Raji (cell line): ENCODE measurements around the gene CHRM5.

Experiments
- POLR2A ChIP-seq: IDR thresholded peaks from 2 replicates; pipeline ENCODE4 v1.6.1; 2011; ENCODE audit warnings: low read depth, low read length, control low read depth; ENCODE audit not compliant: insufficient read depth

CHRM5 gene, protein sequence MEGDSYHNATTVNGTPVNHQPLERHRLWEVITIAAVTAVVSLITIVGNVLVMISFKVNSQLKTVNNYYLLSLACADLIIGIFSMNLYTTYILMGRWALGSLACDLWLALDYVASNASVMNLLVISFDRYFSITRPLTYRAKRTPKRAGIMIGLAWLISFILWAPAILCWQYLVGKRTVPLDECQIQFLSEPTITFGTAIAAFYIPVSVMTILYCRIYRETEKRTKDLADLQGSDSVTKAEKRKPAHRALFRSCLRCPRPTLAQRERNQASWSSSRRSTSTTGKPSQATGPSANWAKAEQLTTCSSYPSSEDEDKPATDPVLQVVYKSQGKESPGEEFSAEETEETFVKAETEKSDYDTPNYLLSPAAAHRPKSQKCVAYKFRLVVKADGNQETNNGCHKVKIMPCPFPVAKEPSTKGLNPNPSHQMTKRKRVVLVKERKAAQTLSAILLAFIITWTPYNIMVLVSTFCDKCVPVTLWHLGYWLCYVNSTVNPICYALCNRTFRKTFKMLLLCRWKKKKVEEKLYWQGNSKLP

DNA sequence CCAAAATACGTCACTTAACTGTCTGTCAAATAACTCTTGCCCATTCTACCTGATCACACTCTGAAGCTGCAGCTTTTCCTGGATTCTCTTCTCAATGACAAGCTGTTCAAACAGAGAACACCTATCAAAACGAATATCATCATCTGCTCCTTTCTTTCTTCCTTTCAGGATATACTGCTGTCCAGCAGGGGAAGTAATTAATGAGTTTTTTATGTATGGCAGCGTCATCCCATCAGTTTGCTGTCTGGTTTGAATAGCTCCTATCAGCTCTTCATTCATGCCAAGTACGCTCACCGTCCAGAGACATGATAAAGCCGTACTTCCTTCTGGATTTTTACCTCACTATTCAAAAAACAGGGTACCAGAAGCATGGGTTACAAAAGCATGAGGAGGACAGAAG lies at the start of gene CHRM5:
CHRM5 (plus strand) TSS at position 274 of the 400 bp plus-strand sequence. CDS start 94,221 bp downstream, outside the sequence.
- TF ChIP-seq POLR2A = no peak

DNA sequence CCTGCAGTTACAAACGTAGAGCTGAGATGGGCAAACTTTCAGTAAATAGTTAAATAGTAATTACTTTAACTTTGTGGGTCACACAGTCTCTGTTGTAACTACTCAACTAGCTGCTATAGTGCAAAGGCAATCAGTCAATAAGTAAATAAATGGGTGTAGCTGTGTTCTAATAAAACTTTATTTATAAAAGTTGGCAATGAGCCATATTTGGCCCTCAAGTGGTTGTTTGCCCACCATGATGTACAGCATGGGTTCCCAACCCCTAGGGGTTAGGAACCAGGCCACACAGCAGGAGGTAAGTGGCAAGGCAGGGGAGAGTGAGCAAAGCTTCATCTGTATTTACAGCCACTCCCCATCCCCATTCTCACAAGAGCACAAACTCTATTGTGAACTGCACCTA lies 44.9 kb upstream of the CHRM5 start:
- TF ChIP-seq POLR2A = no peak

DNA sequence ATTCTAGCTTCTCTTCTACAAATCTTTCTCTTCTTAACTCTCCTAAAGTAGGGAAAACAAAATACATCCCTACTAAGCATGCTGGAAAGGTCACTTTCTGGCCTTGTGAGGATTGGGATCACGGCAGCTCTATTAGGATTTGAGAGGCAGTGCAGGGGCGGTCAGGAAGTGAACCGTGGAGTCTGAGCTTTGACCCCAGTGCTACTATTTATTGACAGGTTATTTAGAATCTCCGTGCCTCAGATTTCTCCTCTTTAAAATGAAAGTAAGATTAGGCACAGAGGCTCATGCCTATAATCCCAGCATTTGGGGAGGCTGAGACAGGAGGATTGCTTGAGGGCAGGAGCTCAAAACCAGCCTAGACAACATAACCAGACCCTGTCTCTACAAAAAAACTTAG lies 42.0 kb upstream of the CHRM5 start:
- no peak for TF ChIP-seq POLR2A

DNA sequence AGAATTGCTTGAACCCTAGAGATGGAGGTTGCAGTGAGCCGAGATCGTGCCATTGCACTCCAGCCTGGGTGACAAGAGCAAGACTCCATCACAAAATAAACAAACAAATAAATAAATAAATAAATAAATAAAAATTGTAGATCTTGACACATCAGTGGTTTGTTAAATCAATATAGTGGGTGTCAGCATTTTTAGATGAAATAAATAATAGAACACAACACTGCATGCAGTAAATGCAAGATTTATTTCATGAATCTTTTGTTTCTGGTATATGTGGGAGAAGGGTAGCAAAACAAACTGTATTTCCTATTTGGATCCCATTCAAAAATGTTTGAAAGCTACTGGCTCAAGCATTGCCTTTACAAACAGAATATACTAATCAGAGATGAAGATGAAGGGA lies 35.6 kb upstream of the CHRM5 start:
- TF ChIP-seq POLR2A = no peak

DNA sequence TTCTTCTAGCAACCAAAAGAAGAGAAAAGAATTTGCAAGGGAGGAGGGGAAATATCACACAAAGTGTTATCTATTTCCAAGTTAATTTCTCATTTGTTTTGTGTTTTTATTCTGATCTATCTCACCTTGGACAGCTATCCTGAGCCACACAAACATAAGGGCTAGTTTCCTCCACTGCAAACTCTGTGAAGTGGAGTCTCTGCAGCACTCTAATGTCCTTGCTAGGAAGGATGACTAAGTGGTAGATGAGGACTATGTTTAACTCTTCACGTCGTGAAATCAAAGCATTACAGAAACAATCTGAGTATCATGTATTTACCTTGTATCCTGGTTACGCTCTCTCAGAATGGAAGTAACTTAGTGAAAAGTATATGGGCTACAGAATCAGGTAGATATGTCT lies 33.9 kb upstream of the CHRM5 start:
- TF ChIP-seq POLR2A = no peak

DNA sequence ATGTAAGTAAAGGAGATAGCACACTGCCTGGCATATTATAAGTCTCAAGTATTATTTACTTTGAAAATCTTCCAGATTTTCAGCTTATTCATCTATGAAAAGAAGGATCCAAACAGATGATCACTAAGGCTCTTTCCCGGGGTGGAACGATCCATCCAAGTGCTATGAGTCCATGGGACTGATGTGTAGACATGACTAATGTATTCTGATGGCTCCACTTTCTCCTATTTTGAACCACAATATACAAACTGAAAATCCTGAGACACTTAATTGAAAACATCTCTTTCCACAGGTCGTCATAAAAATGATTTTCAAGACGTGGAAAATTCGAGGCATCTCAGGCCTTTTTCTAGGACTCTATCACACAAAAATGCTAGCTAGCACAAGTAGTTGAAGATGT lies 33.4 kb upstream of the CHRM5 start:
- TF ChIP-seq POLR2A = no peak

DNA sequence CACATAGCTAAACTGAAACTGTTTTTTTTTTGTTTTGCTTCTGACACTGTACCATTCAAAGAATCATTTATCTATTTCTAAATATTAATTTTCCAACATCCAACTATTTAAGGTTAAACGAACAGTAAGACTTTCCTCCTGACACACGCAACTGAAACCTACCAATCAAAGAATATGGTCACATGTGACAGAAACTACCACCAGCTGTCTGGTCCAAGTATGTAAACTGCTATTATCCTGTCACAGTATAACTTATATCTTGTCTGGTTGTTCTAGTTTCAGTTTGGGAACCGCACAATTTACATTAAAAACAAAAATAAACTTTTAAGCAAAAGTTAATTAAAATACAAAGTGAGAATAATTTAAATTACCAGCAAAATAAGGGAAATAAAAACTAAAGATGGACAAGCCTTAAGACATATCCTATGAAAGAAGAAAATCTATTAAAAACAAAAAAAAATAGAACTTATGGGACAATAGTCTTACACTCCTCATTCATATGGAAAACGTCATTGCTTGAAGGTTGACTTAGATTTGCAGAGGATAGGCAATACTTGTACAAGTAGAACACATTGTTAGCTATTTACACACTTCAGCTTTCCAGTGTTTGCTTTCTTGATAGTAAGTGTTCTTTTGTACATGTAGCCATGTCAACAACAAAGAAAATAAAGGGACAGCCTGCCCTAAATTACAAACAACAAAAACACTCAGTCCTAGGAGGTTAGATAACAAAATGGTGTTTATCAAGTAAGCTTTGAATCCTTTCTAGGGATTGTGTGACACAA lies 26.8 kb upstream of the CHRM5 start:
- TF ChIP-seq POLR2A = no peak

DNA sequence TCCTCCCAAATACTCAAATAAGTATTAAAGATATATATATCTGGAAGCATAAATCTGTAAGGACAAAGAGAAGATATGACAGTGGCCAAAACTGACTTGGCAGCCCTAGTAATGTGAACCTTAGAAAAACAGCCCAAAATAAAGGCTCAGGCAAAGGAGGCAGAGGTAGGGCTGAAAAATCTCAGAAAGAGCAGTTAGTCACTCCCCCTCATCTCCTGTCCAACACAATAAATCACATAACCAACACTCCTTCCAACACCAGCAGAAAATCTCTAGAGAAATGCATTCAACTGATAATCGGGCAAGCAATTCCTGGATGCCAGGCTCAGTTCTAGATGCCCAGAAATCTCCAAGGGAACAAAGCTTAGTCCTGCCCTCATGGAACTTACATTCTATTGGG lies 22.1 kb upstream of the CHRM5 start:
- no peak for TF ChIP-seq POLR2A

DNA sequence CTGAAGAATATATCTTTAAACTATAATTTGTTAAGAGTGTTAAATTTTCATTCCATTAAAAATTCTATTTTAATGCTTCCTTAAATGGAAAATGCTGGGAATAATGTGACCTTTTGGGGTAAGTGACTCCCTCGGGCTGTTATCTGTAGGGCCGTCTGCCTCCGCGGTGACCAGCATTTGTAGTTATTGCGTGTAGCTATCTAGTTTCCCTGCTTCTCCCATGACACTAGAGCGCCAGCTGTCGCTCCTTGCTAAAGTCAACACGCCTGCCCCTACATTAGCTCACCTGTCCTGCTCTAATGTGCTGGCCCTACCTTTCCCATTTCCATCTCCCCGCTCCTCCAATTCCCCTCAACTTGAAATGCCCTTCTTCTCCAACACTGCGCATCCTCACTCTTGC lies 12.4 kb upstream of the CHRM5 start:
- no peak for TF ChIP-seq POLR2A

DNA sequence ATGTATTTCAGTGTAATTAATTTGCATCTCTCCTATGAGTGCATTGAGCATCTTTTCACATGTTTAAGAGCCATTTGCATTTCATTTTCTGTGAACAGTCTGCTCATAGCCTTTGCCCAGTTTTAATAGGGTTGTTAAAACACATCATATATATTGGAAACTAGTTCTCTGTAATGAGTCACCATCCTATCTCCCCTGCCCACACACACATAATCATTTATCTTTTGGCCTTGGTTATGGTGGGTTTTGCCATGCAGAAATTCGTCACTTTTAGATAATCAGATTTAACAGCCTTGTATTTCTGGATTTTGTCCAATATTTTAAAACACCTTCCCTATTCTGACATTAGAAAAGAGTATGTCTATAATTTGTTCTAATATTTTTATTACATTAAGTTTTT lies 11.9 kb upstream of the CHRM5 start:
- no peak for TF ChIP-seq POLR2A

DNA sequence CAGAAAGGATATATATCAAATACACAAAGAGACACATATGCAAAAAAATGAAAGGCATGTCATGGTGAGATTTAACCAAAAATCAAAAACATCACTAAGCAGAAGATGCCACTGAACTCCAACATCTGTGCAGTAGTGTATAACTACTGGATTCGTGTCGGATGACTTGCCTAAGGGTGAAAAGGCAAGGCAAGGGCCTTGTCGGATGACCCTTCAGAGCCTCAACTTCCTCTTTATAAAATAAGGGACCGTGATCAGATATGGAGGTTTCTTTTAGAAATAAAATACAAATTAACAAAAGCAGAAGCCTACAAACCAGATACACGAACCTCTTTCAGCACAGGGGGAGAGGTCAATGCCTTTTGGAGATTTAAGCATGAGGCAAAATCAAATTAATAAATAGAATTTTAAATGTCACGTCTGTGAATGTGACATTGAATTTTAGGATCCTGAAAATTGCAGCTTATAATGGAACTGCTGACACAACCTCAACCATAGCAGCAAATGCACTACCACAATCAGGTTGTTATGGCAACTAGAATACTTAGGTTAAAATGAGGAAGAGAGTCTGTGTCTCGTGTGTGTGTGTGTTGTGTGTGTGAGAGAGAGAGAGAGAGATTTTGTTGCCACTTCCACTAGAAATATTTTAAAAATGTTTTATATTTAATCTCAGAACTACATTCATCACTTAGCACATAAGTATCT lies 8.3 kb upstream of the CHRM5 start:
- no peak for TF ChIP-seq POLR2A

DNA sequence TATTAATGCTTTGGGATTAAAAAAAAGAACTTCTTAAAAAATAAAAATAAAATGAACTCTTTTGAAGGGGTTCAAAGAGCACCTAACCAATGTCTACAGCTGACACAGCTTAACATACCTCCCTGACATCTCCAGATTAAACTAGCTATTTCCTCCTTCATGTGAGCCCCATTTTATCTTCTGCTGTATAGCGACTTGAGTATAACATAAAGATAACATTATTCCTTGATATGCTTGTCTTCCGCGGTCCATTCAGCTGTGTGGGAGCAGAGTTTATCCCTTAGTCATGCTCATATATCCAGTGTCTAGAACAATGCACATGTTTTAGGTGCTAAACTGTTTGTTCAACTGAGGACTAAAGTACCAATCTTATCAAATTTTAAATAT lies 7.8 kb upstream of the CHRM5 start:
- no peak for TF ChIP-seq POLR2A

DNA sequence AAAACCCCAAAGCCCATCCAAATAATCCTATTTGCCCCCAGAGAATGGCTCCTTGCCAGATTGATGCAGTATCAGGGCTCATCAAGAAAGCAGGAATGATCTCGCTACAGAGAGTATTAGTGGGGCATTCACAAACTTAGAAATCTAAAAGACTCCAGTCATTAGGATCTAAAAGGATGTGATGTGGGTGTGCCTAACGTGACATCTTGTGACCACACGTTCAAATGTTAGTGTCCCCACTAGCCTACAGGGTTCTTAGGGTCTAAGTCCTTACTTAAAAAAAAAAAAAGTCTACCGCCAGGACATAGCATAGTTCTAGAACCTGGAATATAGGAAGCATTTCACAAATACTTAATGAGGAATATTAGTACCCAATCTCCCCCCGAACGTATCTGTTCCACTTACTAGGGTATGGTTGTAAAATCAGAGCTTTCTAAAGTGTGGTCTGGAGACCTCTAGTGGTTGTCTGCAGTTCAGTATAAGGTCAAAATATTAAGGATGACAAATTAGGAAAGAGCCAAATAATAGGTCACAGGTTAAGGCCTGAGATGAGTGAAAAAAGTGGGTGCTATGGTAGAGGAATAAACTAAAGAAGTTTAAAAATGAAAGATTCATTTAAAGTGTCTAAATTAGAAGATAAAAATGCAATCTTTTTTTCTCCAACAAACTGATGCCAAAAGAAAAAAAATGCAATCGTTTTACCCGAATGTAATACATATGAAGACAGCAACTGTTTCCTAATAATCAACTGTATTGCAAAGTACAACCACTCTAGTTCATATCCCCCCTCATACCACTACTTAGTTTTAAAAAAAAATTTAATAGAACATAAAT lies 4.2 kb upstream of the CHRM5 start:
- TF ChIP-seq POLR2A = no peak

DNA sequence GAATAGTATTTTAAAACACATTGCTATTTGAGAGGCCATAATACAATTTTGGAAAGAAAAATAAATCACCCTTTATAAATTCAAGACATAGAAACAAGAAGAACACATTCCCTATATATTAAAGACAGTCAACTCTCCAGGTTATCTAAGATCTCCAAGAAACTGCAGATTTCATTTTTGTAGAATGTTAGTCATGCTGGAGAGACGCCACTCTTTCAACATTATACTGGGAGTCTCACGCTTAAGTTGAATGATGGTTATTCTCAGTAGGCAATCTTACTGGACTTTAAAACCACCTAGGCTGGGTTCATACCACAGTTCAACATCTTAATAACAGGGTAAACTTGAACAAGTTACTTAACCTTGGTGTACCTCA lies 3.6 kb upstream of the CHRM5 start:
- no peak for TF ChIP-seq POLR2A

DNA sequence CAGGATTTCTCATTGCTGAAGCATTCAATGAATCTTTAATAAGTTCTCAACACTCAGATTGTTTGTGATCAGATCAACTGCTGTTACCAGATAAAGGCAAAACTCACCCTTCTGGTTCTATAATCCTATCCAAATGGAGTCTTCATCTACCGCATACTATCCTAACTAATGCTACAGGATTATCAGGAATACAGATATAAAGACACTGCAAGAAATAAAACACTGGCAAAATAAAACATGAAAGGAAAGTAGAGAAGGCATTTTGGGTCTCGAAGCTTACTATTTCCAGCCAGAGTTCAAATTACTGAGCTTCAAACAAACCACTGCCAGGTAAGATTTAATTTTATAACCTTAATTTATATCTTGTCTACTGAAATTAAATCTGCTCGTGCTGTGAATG lies 524 bp downstream of the CHRM5 start:
- no peak for TF ChIP-seq POLR2A
